Measurements from ENCODE around the gene ATP5ME.
"Not testable (repeated sequence)": the region's sequence is repeated elsewhere in the genome, so short reads cannot be mapped to it uniquely, and the experiment has no call there.

ATP5ME gene

DNA sequence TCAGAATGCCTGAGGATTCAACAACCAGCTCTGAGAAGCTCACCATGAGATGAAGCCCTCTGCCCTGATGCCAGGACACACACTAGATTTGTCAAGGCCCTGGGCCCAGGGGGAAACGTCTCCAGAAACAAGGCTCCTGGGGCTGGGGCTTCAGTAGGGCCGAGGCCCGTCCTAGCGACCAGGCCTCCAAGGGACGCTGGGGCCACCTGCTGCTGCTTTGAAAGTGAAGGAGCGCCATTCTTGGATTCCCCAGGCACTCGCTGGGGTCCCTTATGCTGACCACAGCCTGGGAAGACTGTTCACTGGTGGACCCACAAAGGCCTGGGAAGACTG is 24.8 kb downstream of the ATP5ME start:
- TF ChIP-seq, protein P1, sequence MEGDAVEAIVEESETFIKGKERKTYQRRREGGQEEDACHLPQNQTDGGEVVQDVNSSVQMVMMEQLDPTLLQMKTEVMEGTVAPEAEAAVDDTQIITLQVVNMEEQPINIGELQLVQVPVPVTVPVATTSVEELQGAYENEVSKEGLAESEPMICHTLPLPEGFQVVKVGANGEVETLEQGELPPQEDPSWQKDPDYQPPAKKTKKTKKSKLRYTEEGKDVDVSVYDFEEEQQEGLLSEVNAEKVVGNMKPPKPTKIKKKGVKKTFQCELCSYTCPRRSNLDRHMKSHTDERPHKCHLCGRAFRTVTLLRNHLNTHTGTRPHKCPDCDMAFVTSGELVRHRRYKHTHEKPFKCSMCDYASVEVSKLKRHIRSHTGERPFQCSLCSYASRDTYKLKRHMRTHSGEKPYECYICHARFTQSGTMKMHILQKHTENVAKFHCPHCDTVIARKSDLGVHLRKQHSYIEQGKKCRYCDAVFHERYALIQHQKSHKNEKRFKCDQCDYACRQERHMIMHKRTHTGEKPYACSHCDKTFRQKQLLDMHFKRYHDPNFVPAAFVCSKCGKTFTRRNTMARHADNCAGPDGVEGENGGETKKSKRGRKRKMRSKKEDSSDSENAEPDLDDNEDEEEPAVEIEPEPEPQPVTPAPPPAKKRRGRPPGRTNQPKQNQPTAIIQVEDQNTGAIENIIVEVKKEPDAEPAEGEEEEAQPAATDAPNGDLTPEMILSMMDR (IDR thresholded peaks at IDR 0.05; ENCODE audit: extremely low read depth, missing control alignments) = no peak
- no peak for DNase-seq (ENCODE audit: low spot score)

DNA sequence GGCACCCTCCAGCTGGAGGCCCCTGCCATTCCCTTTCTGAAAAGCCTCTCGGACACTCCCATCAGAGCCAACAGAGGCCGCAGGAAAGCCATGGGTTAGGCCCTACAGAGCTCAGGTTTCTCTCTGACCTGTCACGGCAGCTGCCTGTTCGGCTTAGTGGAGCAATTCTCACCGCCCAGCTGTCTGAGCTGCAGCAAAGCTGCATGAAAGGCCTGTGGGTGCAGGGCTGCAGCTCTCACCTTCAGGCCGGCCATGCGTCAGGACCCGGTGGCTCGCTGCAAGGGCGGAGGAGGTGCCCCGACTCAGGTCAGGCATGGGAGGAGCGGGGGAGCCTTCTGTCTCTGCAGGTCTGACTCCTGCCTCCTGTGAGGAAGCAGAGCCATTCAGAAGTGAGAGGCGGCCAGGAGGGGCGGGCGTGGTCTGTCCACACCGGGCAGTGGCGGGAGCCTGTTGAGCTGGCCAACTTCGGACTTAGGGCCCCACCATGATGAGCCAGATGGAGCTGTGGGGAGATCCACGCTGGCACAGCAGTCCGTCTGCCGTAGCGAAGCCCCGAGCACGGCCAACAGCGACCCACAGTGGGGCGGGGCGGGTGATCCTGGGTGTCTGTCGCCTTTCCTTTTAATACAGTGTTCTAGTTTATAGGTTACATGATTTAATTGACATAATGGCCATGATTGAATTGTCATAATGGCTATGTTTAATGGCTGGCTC is 25.3 kb downstream of the ATP5ME start:
- DNase-seq (ENCODE audit: low spot score) = no peak
- TF ChIP-seq, protein P1 (IDR thresholded peaks at IDR 0.05; ENCODE audit: extremely low read depth, missing control alignments) = no peak

DNA sequence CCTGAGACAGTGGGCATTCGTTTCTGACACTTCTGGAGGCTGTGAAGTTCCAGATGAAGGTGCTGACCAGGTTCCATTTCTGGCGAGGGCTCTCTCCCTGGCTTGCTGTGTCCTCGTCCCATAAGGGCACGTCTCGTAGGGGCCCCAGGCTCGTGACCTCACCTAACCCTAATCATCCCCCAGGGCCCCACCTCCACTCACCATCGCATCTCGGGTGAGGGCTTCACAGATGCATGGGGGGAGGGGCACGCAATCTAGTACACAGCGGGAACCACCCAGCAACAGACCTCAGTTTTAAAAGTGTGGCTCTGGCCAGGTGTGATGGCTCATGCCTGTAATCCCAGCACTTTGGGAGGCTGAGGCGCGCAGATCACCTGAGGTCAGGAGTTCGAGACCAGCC is 26.6 kb downstream of the ATP5ME start:
- no peak for DNase-seq (ENCODE audit: low spot score)
- TF ChIP-seq, protein P1 (IDR thresholded peaks at IDR 0.05; ENCODE audit: extremely low read depth, missing control alignments) = no peak

DNA sequence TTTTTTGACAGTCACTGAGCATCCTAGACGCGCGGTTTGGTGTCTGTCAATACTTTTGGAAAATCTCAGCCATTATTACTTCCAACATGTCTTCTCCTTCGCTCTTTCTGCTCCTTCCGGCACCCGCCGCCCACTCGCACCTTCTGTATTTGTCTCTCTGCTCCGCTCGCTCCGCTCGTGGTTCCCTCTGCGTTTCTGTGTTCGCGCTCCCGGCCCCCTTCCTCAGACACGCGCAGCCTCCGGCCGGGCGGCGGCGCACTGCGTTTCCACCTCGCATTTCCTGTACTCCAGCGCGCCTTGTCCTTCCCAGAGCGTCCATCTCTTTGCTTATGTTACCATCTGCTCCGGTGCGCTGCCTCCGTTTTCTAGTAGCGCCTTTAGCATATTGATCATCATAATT is 27.6 kb downstream of the ATP5ME start:
- no peak for DNase-seq (ENCODE audit: low spot score)
- TF ChIP-seq, protein P1 (IDR thresholded peaks at IDR 0.05; ENCODE audit: extremely low read depth, missing control alignments) = no peak

DNA sequence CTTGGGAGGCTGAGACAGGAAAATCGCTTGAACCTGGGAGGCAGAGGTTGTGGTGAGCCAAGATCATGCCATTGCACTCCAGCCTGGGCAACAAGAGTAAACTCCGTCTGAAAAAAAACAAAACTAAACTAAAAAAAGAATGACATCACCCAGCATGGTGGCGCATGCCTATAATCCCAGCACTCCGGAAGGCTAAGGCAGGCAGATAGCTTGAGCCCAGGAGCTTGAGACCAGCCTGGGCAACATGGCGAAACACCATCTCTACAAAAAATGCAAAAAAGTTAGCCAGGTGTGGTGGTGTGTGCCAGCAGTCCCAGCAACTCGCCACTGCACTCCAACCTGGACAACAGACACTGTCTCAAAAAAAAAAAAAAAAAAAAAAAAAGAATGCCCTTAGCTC is 31.7 kb downstream of the ATP5ME start:
- not testable (repeated sequence) for DNase-seq (ENCODE audit: low spot score)

DNA sequence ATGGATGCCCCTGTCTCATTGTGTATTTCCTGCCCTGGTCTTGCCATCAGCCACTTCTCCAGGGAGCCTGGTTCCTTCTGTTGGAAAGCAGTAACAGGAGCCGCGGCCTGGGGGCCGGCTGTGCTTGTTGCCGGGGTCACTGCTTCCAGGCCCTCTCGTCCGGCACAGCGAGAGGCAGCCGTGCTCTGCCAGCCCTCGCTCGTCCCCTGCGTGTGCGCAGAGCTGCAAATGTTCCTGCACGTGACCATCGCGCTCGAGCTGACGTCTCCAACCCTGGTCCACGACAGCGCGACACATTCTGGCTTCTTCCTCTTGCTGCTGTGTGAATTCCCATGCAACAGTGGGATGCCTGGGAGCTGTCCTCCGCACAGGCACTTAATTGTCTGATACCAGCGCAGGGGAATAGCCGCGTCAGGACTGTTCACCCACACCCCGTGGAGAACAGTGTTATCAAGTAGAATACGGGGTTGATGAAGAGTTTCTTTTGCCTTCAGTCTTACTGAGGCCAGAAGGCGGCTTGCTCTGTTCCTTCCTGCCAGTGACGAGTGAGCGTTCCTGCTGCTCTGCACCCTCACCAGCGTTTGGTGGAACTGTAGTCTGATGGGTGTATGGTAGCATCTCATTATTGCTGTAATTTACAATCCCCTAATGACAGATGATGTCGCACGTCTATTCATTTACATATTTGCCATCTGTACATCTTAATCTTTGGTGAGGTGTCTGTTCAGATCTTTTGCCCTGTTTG is 36.4 kb downstream of the ATP5ME start:
- TF ChIP-seq, protein P1 (IDR thresholded peaks at IDR 0.05; ENCODE audit: extremely low read depth, missing control alignments) = no peak
- no peak for DNase-seq (ENCODE audit: low spot score)

DNA sequence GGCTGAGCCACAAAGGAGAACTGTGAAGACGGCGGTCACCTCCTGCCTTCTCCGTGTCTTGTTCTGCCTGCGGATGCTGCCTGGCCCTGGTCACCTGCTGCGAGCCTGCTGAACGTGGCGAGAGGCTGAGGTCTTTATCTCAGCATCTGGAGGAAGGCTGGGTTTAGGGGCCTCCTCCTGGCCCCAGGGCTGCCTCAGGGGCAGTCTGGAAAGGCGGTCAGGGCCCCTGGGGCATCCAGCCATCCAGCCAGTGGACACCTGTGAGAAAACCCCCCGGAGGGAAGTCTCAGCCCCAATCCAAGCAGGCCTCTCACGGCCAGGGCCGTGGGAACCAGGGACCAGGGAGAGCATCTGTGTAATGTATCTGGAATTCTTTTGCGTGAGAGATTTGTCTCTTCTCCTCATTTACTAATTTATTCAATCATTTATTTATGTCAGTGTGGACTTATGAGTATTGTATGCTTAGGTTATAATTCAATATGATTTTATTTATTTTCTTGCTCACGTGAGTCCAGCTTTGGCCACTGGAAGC is 37.4 kb downstream of the ATP5ME start:
- TF ChIP-seq, protein P1 (IDR thresholded peaks at IDR 0.05; ENCODE audit: extremely low read depth, missing control alignments) = no peak
- DNase-seq (ENCODE audit: low spot score) = no peak

Measured in GM20000 (cell line).